ENCODE data around the gene CPA3.
A peak's percentile ranks its signal among the peaks of the same experiment; 100 is the strongest.

Gene CPA3

GRCh38 chr3:148922467-148922866 lies 57.4 kb downstream of the CPA3 start:
- H3K9me3 ChIP-seq (ENCODE audit: severe bottlenecking) = no peaks in the 10 kb centered on the region
- DNase-seq (ENCODE audit: low spot score) = no peak
- H3K27me3 ChIP-seq (ENCODE audit: insufficient read depth, poor library complexity, severe bottlenecking) = no peaks in the 10 kb centered on the region
- TF ChIP-seq CTCF (IDR thresholded peaks at IDR 0.05; ENCODE audit: poor library complexity, severe bottlenecking) = no peak
- ATAC-seq (ENCODE audit: low read depth) = no peak
- H3K27ac ChIP-seq (ENCODE audit: poor library complexity, severe bottlenecking) = no peak overlapping the region
- H3K36me3 ChIP-seq (ENCODE audit: low read depth) = no peaks in the 10 kb centered on the region
- H3K4me3 ChIP-seq (ENCODE audit: severe bottlenecking) = no peak overlapping the region
- no peaks in the 10 kb centered on the region for H3K4me1 ChIP-seq (ENCODE audit: insufficient read depth, poor library complexity, severe bottlenecking)

GRCh38 chr3:148923592-148923991 lies 58.5 kb downstream of the CPA3 start:
- DNase-seq (ENCODE audit: low spot score) (no peak), ATAC-seq (ENCODE audit: low read depth) (no peak)
- Histone ChIP-seq H3K4me1 (ENCODE audit: insufficient read depth, poor library complexity, severe bottlenecking) (no peaks in the 10 kb centered on the region), H3K4me3 (ENCODE audit: severe bottlenecking) (no peak overlapping the region), H3K27ac (ENCODE audit: poor library complexity, severe bottlenecking) (no peak overlapping the region), H3K9me3 (ENCODE audit: severe bottlenecking) (no peaks in the 10 kb centered on the region), H3K27me3 (ENCODE audit: insufficient read depth, poor library complexity, severe bottlenecking) (no peaks in the 10 kb centered on the region), H3K36me3 (ENCODE audit: low read depth) (no peaks in the 10 kb centered on the region)
- no peak for TF ChIP-seq CTCF (IDR thresholded peaks at IDR 0.05; ENCODE audit: poor library complexity, severe bottlenecking)

GRCh38 chr3:148924562-148924961 lies 59.5 kb downstream of the CPA3 start:
- no peak for DNase-seq (ENCODE audit: low spot score)
- Histone ChIP-seq H3K9me3 (ENCODE audit: severe bottlenecking) (no peaks in the 10 kb centered on the region), H3K4me3 (ENCODE audit: severe bottlenecking) (no peak overlapping the region)

GRCh38 chr3:148925845-148926244 lies 60.7 kb downstream of the CPA3 start:
- TF ChIP-seq CTCF (IDR thresholded peaks at IDR 0.05; ENCODE audit: poor library complexity, severe bottlenecking) = no peak
- Histone ChIP-seq H3K36me3 (ENCODE audit: low read depth) (no peaks in the 10 kb centered on the region), H3K4me1 (ENCODE audit: insufficient read depth, poor library complexity, severe bottlenecking) (no peaks in the 10 kb centered on the region), H3K9me3 (ENCODE audit: severe bottlenecking) (no peaks in the 10 kb centered on the region), H3K27me3 (ENCODE audit: insufficient read depth, poor library complexity, severe bottlenecking) (no peaks in the 10 kb centered on the region), H3K4me3 (ENCODE audit: severe bottlenecking) (no peak overlapping the region), H3K27ac (ENCODE audit: poor library complexity, severe bottlenecking) (no peak overlapping the region)
- no peak for DNase-seq (ENCODE audit: low spot score)
- no peak for ATAC-seq (ENCODE audit: low read depth)

More at GRCh38 chr3:148924562-148924961, 59.5 kb downstream of the CPA3 start:
- H3K27ac ChIP-seq (ENCODE audit: poor library complexity, severe bottlenecking) = no peak overlapping the region
- H3K27me3 ChIP-seq (ENCODE audit: insufficient read depth, poor library complexity, severe bottlenecking) = no peaks in the 10 kb centered on the region
- no peak for TF ChIP-seq CTCF (IDR thresholded peaks at IDR 0.05; ENCODE audit: poor library complexity, severe bottlenecking)
- 0 out of 3 replicates have a peak, but pooled peaks have one; percentile 31 for ATAC-seq (ENCODE audit: low read depth)
- no peaks in the 10 kb centered on the region for H3K36me3 ChIP-seq (ENCODE audit: low read depth)
- no peaks in the 10 kb centered on the region for H3K4me1 ChIP-seq (ENCODE audit: insufficient read depth, poor library complexity, severe bottlenecking)

- ATAC-seq (ENCODE audit: low read depth) = peak; percentile 73
- H3K27ac ChIP-seq (ENCODE audit: poor library complexity, severe bottlenecking) = no peak overlapping the region
- no peaks in the 10 kb centered on the region for H3K9me3 ChIP-seq (ENCODE audit: severe bottlenecking)
- H3K4me3 ChIP-seq (ENCODE audit: severe bottlenecking) = no peak overlapping the region
- DNase-seq (ENCODE audit: low spot score) = no peak
- no peaks in the 10 kb centered on the region for H3K27me3 ChIP-seq (ENCODE audit: insufficient read depth, poor library complexity, severe bottlenecking)
- H3K36me3 ChIP-seq (ENCODE audit: low read depth) = no peaks in the 10 kb centered on the region
- H3K4me1 ChIP-seq (ENCODE audit: insufficient read depth, poor library complexity, severe bottlenecking) = no peaks in the 10 kb centered on the region
- TF ChIP-seq CTCF (IDR thresholded peaks at IDR 0.05; ENCODE audit: poor library complexity, severe bottlenecking) = no peak
Measured at GRCh38 chr3:148930752-148931151, 65.7 kb downstream of the CPA3 start.

Data from RWPE2 (cell line).